Measurements from ENCODE around the gene TTC7B.
"Not testable (repeated sequence)": the region's sequence is repeated elsewhere in the genome, so short reads cannot be mapped to it uniquely, and the experiment has no call there.

GRCh38 chr14:90840667-90841066 is 24.4 kb upstream of the TTC7B start:
- TF ChIP-seq, protein P1, sequence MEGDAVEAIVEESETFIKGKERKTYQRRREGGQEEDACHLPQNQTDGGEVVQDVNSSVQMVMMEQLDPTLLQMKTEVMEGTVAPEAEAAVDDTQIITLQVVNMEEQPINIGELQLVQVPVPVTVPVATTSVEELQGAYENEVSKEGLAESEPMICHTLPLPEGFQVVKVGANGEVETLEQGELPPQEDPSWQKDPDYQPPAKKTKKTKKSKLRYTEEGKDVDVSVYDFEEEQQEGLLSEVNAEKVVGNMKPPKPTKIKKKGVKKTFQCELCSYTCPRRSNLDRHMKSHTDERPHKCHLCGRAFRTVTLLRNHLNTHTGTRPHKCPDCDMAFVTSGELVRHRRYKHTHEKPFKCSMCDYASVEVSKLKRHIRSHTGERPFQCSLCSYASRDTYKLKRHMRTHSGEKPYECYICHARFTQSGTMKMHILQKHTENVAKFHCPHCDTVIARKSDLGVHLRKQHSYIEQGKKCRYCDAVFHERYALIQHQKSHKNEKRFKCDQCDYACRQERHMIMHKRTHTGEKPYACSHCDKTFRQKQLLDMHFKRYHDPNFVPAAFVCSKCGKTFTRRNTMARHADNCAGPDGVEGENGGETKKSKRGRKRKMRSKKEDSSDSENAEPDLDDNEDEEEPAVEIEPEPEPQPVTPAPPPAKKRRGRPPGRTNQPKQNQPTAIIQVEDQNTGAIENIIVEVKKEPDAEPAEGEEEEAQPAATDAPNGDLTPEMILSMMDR (IDR thresholded peaks at IDR 0.05 in 2 of 3, conservative IDR thresholded peaks at IDR 0.05 in 1 of 3; ENCODE audit: borderline replicate concordance in 1 of 3, insufficient read depth in 1 of 3, low read depth in 2 of 3, low read length in 2 of 3), result not testable (repeated sequence)
- TF ChIP-seq POLR2A (IDR thresholded peaks at IDR 0.05; ENCODE audit: borderline replicate concordance, extremely low read depth, insufficient read depth, insufficient read length); POLR2AphosphoS5 (IDR thresholded peaks at IDR 0.05; ENCODE audit: low read depth, low read length); EZH2 (IDR thresholded peaks at IDR 0.05); YY1 (IDR thresholded peaks at IDR 0.05; ENCODE audit: extremely low read depth, insufficient replicate concordance, low read depth, low read length); CEBPB (IDR thresholded peaks at IDR 0.05; ENCODE audit: low read depth): not testable (repeated sequence)
